Vagina (tissue), 2 donors: ENCODE results near the gene PIP4K2A.

Experiments used
- CTCF ChIP-seq, 3 experiments: fragments of 450-650 bp in 2 of 3; fragments of 200-600 bp in 1 of 3; sonication (generic) in 1 of 3; IDR thresholded peaks; one replicate each; pipeline ENCODE4 v1.5.1; 2017 to 2019; ENCODE audit warnings: antibody characterized with exemption in 3 of 3, mild to moderate bottlenecking in 2 of 3, moderate library complexity in 2 of 3
- POLR2A ChIP-seq, 2 donors: fragments of 450-650 bp; IDR thresholded peaks; one replicate each; pipeline ENCODE4 v1.6.1; 2017; ENCODE audit warnings: antibody characterized with exemption in 2 of 2, mild to moderate bottlenecking in 2 of 2, moderate library complexity in 2 of 2
- POLR2AphosphoS5 ChIP-seq, 2 donors: sonication (generic); formaldehyde crosslinking; IDR thresholded peaks; one replicate each; pipeline ENCODE4 v1.9.0; 2017; ENCODE audit warnings: antibody characterized with exemption in 2 of 2, mild to moderate bottlenecking in 2 of 2, low read depth in 1 of 2; ENCODE audit not compliant: insufficient read depth in 1 of 2

GRCh38 chr10:22717728-22718127, 3.4 kb upstream of the PIP4K2A start:
- no peak for TF ChIP-seq POLR2A (IDR thresholded peaks at IDR 0.05)
- TF ChIP-seq CTCF (IDR thresholded peaks at IDR 0.05): no peak
- no peak for TF ChIP-seq POLR2AphosphoS5 (IDR thresholded peaks at IDR 0.05; ENCODE audit: insufficient read depth in 1 of 2, low read depth in 1 of 2)
